Suprapubic skin (tissue), 4 donors: ENCODE data around the gene SCN5A. TPM values are rescaled to one million over a fixed set of nuclear protein-coding genes. Genes with fewer than 3 reads are reported as not detected.

Experiments used
- DNase-seq, 2 donors: peaks; one replicate each; pipeline ENCODE4 v3.0.0-alpha.2; 2019; ENCODE audit warnings: low spot score in 2 of 2
- H3K27ac ChIP-seq: fragments of 200-600 bp; sonication (generic); one replicate; pipeline ENCODE4 v1.5.1; 2019
- H3K27me3 ChIP-seq: fragments of 200-600 bp; sonication (generic); one replicate; pipeline ENCODE4 v1.5.1; 2019
- H3K36me3 ChIP-seq: fragments of 200-600 bp; sonication (generic); one replicate; pipeline ENCODE4 v1.5.1; 2019
- H3K4me1 ChIP-seq: fragments of 200-600 bp; sonication (generic); one replicate; pipeline ENCODE4 v1.5.1; 2019
- H3K4me3 ChIP-seq: fragments of 200-600 bp; sonication (generic); one replicate; pipeline ENCODE4 v1.5.1; 2019; ENCODE audit warnings: mild to moderate bottlenecking
- H3K9me3 ChIP-seq: fragments of 200-600 bp; sonication (generic); one replicate; pipeline ENCODE4 v1.5.1; 2019
- EP300 ChIP-seq: sonication (generic); formaldehyde crosslinking; IDR thresholded peaks from one replicate; pipeline ENCODE4 v1.6.1; 2017; ENCODE audit warnings: antibody characterized with exemption
- POLR2A ChIP-seq, 2 donors: fragments of 450-650 bp; IDR thresholded peaks; one replicate each; pipeline ENCODE4 v1.6.1; 2017; ENCODE audit warnings: antibody characterized with exemption in 2 of 2, mild to moderate bottlenecking in 2 of 2, moderate library complexity in 2 of 2
- POLR2AphosphoS5 ChIP-seq, 3 donors: sonication (generic); formaldehyde crosslinking; IDR thresholded peaks; one replicate each; pipeline ENCODE4 v1.6.1; 2017; ENCODE audit warnings: antibody characterized with exemption in 3 of 3
- WGBS: methylation state at CpG from one replicate; pipeline ENCODE4 v1.1.5; 2018; 5-methylcytosine and 5-hydroxymethylcytosine counted together
- total RNA-seq, 4 donors: library from RNA; depleted of rRNA; stranded (reverse); fragments of >200 nt; gene quantifications; one replicate each; pipeline ENCODE4 v1.1.0, GENCODE V29; 2016
- TF ChIP-seq, protein P1 (sequence below), 2 donors: fragments of 200-600 bp in 1 of 2; fragments of 450-650 bp in 1 of 2; sonication (generic) in 1 of 2; IDR thresholded peaks; one replicate each; pipeline ENCODE4 v1.5.1; 2016 to 2019; ENCODE audit warnings: antibody characterized with exemption in 2 of 2, mild to moderate bottlenecking in 1 of 2, moderate library complexity in 1 of 2

Gene SCN5A
- total RNA-seq, 4 donors from 2014 or later = 0.15 to 1.1 (median 1.0) TPM; not detected in 1

DNA sequence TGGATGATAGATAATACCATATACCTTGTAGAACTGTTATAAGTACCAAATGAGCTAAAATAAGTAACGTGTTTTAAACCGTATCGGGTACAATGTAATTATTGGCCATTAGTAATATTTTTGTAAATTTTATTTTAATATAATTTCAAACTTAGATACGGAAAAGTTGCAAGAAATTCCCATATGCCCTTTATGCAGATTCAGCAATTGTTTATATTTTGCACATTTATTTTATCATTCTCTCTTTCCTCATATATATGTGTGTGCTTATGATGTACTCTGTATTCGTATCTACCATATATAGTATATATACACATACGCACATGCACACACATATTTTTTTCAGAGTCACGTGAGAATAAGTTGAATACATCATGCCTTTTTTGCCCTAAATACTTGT lies 114.9 kb downstream of the SCN5A start:
- H3K27me3 ChIP-seq = no peaks in the 10 kb centered on the region
- no peaks in the 10 kb centered on the region for H3K36me3 ChIP-seq
- WGBS = 97% methylated on average over 7 of the region's 7 CpGs
- H3K27ac ChIP-seq = no peak overlapping the region
- TF ChIP-seq POLR2AphosphoS5 (IDR thresholded peaks at IDR 0.05) (no peak), EP300 (no peak), POLR2A (IDR thresholded peaks at IDR 0.05) (no peak)
- TF ChIP-seq, protein P1, sequence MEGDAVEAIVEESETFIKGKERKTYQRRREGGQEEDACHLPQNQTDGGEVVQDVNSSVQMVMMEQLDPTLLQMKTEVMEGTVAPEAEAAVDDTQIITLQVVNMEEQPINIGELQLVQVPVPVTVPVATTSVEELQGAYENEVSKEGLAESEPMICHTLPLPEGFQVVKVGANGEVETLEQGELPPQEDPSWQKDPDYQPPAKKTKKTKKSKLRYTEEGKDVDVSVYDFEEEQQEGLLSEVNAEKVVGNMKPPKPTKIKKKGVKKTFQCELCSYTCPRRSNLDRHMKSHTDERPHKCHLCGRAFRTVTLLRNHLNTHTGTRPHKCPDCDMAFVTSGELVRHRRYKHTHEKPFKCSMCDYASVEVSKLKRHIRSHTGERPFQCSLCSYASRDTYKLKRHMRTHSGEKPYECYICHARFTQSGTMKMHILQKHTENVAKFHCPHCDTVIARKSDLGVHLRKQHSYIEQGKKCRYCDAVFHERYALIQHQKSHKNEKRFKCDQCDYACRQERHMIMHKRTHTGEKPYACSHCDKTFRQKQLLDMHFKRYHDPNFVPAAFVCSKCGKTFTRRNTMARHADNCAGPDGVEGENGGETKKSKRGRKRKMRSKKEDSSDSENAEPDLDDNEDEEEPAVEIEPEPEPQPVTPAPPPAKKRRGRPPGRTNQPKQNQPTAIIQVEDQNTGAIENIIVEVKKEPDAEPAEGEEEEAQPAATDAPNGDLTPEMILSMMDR (IDR thresholded peaks at IDR 0.05) = no peak
- no peaks in the 10 kb centered on the region for H3K4me1 ChIP-seq
- H3K4me3 ChIP-seq = no peak overlapping the region
- no peak for DNase-seq
- H3K9me3 ChIP-seq = no peaks in the 10 kb centered on the region

DNA sequence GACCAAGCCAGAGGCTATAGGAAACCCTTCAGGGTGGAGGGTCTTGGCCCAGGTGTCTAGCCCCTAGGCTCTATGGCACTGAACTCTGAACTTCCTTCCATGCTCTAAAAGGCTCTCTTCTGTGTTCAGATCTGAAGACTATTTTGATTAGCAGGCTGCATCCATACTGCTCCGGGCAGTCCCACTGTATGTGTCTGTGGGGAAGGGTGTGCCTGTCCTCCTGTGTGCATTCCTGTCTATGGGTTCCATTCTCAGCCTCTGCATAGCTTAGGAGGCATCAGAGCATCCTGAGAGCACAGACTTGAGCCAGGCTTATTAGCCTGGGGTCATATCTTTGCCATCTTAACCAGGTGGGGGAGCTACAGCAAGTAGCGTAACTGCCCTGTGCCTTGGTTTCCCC lies 115.3 kb downstream of the SCN5A start:
- H3K4me3 ChIP-seq = no peak overlapping the region
- DNase-seq = no peak
- WGBS = 86% methylated on average over 2 of the region's 2 CpGs
- TF ChIP-seq POLR2AphosphoS5 (IDR thresholded peaks at IDR 0.05) (no peak), EP300 (no peak), POLR2A (IDR thresholded peaks at IDR 0.05) (no peak)
- TF ChIP-seq, protein P1 (IDR thresholded peaks at IDR 0.05) = no peak
- no peaks in the 10 kb centered on the region for H3K36me3 ChIP-seq
- H3K4me1 ChIP-seq = no peaks in the 10 kb centered on the region
- H3K27me3 ChIP-seq = no peaks in the 10 kb centered on the region
- no peak overlapping the region for H3K27ac ChIP-seq
- H3K9me3 ChIP-seq = no peaks in the 10 kb centered on the region

DNA sequence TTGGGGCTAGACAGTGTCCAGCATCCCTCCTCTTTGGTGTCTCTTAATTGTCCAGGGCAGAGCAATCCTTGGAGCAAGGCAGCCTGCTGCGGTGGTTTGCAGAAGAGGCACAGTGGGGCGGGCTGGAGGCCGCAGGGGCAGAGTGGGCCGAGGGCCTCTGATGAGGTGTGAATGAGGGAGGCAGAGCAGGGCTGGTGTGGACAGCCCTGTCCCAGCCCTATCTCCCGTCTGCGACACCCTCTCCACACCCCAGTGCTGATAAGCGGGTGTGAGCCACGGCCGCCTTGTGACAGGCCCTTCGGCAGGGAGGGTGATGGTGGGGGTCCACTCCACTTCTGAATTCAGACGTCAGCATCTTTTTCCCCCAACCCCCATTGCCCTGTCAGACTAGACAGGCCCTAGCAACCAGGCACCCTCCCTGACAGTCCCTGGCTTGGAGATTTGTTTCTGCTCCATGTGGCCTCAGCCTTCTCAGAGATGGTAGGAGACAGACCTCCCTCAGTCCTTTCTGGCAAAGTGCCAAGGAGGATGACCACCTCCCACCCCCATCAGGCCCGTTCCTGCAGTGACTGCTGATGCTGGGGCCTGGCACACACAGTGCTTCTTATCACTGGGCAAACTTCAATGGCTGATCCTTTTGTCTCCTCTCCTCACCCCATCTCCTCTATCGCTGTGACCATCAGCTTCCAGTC lies 116.1 kb downstream of the SCN5A start:
- TF ChIP-seq POLR2A (IDR thresholded peaks at IDR 0.05) = no peak
- no peak for TF ChIP-seq POLR2AphosphoS5 (IDR thresholded peaks at IDR 0.05)
- no peak overlapping the region for H3K4me3 ChIP-seq
- no peaks in the 10 kb centered on the region for H3K9me3 ChIP-seq
- 84% methylated on average over 12 of the region's 13 CpGs for WGBS
- H3K4me1 ChIP-seq = no peaks in the 10 kb centered on the region
- no peaks in the 10 kb centered on the region for H3K27me3 ChIP-seq
- H3K36me3 ChIP-seq = no peaks in the 10 kb centered on the region
- DNase-seq = no peak
- H3K27ac ChIP-seq = no peak overlapping the region

DNA sequence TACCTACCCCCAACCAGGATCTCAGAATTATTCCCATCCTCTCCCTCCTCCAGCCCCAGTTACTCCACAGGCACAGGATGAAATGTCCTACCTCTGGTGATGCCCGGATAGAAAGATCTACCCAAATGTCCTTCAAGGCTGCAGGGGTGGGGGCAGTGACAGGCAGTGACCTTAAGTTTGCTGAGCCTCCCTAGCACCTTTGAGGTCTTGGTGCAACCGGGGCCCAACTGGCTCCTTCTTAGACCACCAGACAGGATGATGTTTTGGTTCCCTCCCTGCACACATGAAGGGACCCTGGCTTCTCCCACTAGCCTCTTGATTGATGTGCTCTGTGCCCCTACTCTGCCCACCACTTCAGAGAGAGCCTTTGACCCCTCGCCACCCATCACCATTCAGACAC lies 117.0 kb downstream of the SCN5A start:
- Histone ChIP-seq H3K9me3 (no peaks in the 10 kb centered on the region), H3K4me1 (no peaks in the 10 kb centered on the region), H3K27ac (no peak overlapping the region), H3K27me3 (no peaks in the 10 kb centered on the region), H3K4me3 (no peak overlapping the region), H3K36me3 (no peaks in the 10 kb centered on the region)
- no peak for DNase-seq
- WGBS = 73% methylated on average over 3 of the region's 3 CpGs
- TF ChIP-seq EP300 = no peak
- TF ChIP-seq, protein P1 (IDR thresholded peaks at IDR 0.05) = no peak
- no peak for TF ChIP-seq POLR2A (IDR thresholded peaks at IDR 0.05)
- TF ChIP-seq POLR2AphosphoS5 (IDR thresholded peaks at IDR 0.05) = no peak

DNA sequence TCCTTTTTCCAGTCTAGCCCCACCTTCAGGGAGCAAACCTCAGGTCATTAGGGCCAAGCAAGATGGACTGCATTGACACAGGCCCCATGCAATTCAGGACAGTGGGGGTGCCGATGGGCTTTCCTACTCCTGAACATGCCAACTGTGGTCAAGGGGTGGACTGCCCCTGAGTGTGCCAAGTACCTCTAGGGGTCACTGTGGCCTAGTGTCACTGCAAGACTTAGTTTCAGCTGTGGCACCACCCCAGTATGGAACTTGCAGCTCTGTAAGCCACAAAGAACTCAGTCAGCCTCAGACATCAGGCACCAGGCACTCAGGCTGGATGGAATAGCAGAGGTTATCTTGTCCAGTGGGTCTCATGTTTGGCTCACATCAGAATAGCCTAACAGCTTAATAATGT lies 121.0 kb downstream of the SCN5A start:
- Histone ChIP-seq H3K27me3 (no peaks in the 10 kb centered on the region), H3K27ac (no peak overlapping the region), H3K9me3 (no peaks in the 10 kb centered on the region), H3K36me3 (peaks cover 18% of the 10 kb centered on the region), H3K4me1 (no peaks in the 10 kb centered on the region), H3K4me3 (no peak overlapping the region)
- no peak for DNase-seq
- TF ChIP-seq POLR2AphosphoS5 (IDR thresholded peaks at IDR 0.05) (no peak), EP300 (no peak), POLR2A (IDR thresholded peaks at IDR 0.05) (no peak)
- TF ChIP-seq, protein P1 (IDR thresholded peaks at IDR 0.05) = no peak
- 83% methylated on average over 1 of the region's 1 CpG for WGBS
